Keratinocyte (primary cell): ENCODE data around the gene GABARAPL1. TPM values are rescaled to one million over a fixed set of nuclear protein-coding genes. Genes with fewer than 3 reads are reported as not detected.

Experiments
- DNase-seq: peaks from one replicate; pipeline ENCODE4 v3.0.0-alpha.2; 2011; ENCODE audit warnings: low read depth, missing footprints, low spot score
- FAIRE-seq: peaks from 2 replicates; lab custom pipeline; 2011; peaks lifted over from hg19 to GRCh38; lab: Jason Lieb, UNC
- H2AFZ ChIP-seq: 2 replicates; pipeline ENCODE4 v1.6.0; 2012; ENCODE audit warnings: low read length, control low read depth, inconsistent platforms; ENCODE audit not compliant: control insufficient read depth
- H3K27ac ChIP-seq: 2 replicates; pipeline ENCODE4 v1.5.1; 2011; ENCODE audit warnings: low read length; ENCODE audit not compliant: control insufficient read depth, insufficient read depth
- H3K27me3 ChIP-seq: 3 replicates; pipeline ENCODE4 v1.6.0; 2011; ENCODE audit warnings: low read length; ENCODE audit not compliant: control insufficient read depth, insufficient read depth; ENCODE audit errors: extremely low read depth
- H3K36me3 ChIP-seq, 2 experiments: 2 replicates in 1 of 2; 3 replicates in 1 of 2; pipeline ENCODE4 v1.5.1; 2011; ENCODE audit warnings: low read length in 2 of 2, mild to moderate bottlenecking in 1 of 2; ENCODE audit not compliant: control insufficient read depth in 2 of 2, insufficient read depth in 2 of 2; ENCODE audit errors: extremely low read depth in 1 of 2
- H3K4me1 ChIP-seq: 3 replicates; pipeline ENCODE4 v1.5.1; 2011; ENCODE audit warnings: low read length; ENCODE audit not compliant: control insufficient read depth, insufficient read depth; ENCODE audit errors: extremely low read depth
- H3K4me2 ChIP-seq: 3 replicates; pipeline ENCODE4 v1.6.0; 2011; ENCODE audit warnings: low read depth, low read length; ENCODE audit not compliant: control insufficient read depth, insufficient read depth; ENCODE audit errors: extremely low read depth
- H3K4me3 ChIP-seq, 3 experiments: fragments of 200-600 bp in 1 of 3; sonication (generic) in 1 of 3; 2 replicates in 2 of 3; 3 replicates in 1 of 3; pipeline ENCODE4 v1.5.1; 2011 to 2016; ENCODE audit warnings: low read length in 3 of 3, mild to moderate bottlenecking in 3 of 3, control low read depth in 2 of 3, inconsistent platforms in 1 of 3, low read depth in 1 of 3, mixed read lengths in 1 of 3, mixed run types in 1 of 3, moderate library complexity in 1 of 3; ENCODE audit not compliant: control insufficient read depth in 2 of 3, insufficient read depth in 2 of 3; ENCODE audit errors: extremely low read depth in 1 of 3
- H3K79me2 ChIP-seq: 2 replicates; pipeline ENCODE4 v1.6.0; 2012; ENCODE audit warnings: low read length; ENCODE audit not compliant: control insufficient read depth, insufficient read depth
- H3K9ac ChIP-seq: 3 replicates; pipeline ENCODE4 v1.6.0; 2011; ENCODE audit warnings: low read length; ENCODE audit not compliant: control insufficient read depth, insufficient read depth; ENCODE audit errors: extremely low read depth
- H3K9me1 ChIP-seq: 3 replicates; pipeline ENCODE4 v1.6.0; 2011; ENCODE audit warnings: low read length; ENCODE audit not compliant: control insufficient read depth, insufficient read depth; ENCODE audit errors: extremely low read depth
- H3K9me3 ChIP-seq: 2 replicates; pipeline ENCODE4 v1.5.1; 2012; ENCODE audit warnings: low read depth, low read length; ENCODE audit not compliant: control insufficient read depth
- H4K20me1 ChIP-seq: 3 replicates; pipeline ENCODE4 v1.6.0; 2011; ENCODE audit warnings: low read length; ENCODE audit not compliant: control insufficient read depth, insufficient read depth; ENCODE audit errors: extremely low read depth
- CTCF ChIP-seq, 3 experiments: IDR thresholded peaks in 1 of 3; conservative IDR thresholded peaks in 1 of 3; optimal IDR thresholded peaks in 1 of 3; 2 replicates in 2 of 3; 3 replicates in 1 of 3; pipeline versions ENCODE3 to v1.5.1; 2011; ENCODE audit warnings: low read length in 3 of 3, mild to moderate bottlenecking in 3 of 3, moderate library complexity in 2 of 3, control low read depth in 1 of 3, inconsistent platforms in 1 of 3; ENCODE audit not compliant: insufficient read depth in 2 of 3; ENCODE audit errors: extremely low read depth in 1 of 3
- EZH2 ChIP-seq: IDR thresholded peaks from one replicate; pipeline ENCODE4 v1.6.1; 2012; ENCODE audit warnings: inconsistent platforms, mild to moderate bottlenecking, low read length, moderate library complexity
- dilution Hi-C: fragments of 300-500 bp; cut with MboI; formaldehyde crosslinking; loops from one replicate; pipeline ENCODE4 v1.7.0; 2020; ENCODE audit warnings: low sequenced_read_pairs; ENCODE audit not compliant: extremely low pct_ligation_motif_present
- polyA plus RNA-seq, 5 experiments: library from polyadenylated mRNA; depleted of rRNA in 3 of 5; stranded (reverse) in 3 of 5; stranded (forward) in 1 of 5; unstranded in 1 of 5; fragments of >200 nt; gene quantifications; 1 replicate in 1 of 5; 2 replicates in 3 of 5; 3 replicates in 1 of 5; pipeline versions ENCODE4 v1.2.1 to v1.2.3, GENCODE V29; 2011 to 2012; ENCODE audit warnings: missing spikeins in 2 of 5, low read depth in 1 of 5, low replicate concordance in 1 of 5

The GABARAPL1 gene
- polyA plus RNA-seq, 1 donor (not counting 4 experiments of a cell fraction or from before 2014, with no cell fraction given) = 24.3 TPM

DNA sequence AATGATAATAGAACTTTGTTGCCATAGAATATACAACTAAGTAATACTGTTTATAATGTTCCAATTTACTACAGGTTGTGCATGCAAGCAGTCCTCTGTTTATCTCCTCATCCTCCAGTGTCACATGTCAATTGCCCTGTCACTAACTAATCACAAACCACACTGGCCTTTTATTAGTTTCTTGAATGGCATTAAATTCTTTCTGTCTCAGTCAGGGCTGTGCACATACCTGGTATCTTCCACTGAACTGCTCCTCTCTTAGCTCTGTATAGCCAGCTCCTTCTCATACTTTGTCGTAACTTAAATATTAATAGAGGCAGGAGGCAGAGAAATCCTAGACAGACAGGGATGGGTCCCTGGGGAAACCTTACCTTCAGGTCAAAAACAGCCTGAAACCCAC, 24.0 kb downstream of the GABARAPL1 start:
- no peak for FAIRE-seq
- Histone ChIP-seq H3K9me1 (no peaks in the 10 kb centered on the region), H3K9ac (no peak overlapping the region), H3K4me3 (no peak overlapping the region), H3K27ac (no peak overlapping the region), H3K9me3 (peaks cover 1% of the 10 kb centered on the region), H4K20me1 (no peaks in the 10 kb centered on the region), H2AFZ (no peak overlapping the region), H3K4me2 (no peak overlapping the region), H3K27me3 (no peaks in the 10 kb centered on the region), H3K79me2 (no peaks in the 10 kb centered on the region), H3K4me1 (no peaks in the 10 kb centered on the region), H3K36me3 (no peaks in the 10 kb centered on the region)
- dilution Hi-C loops = no loop called here
- no peak for DNase-seq
- TF ChIP-seq CTCF (optimal IDR thresholded peaks at IDR 0.05 in 1 of 3, IDR thresholded peaks at IDR 0.05 in 1 of 3, conservative IDR thresholded peaks at IDR 0.05 in 1 of 3; ENCODE audit: extremely low read depth in 1 of 3, insufficient read depth in 2 of 3, low read length in 3 of 3) (no peak), EZH2 (no peak)

DNA sequence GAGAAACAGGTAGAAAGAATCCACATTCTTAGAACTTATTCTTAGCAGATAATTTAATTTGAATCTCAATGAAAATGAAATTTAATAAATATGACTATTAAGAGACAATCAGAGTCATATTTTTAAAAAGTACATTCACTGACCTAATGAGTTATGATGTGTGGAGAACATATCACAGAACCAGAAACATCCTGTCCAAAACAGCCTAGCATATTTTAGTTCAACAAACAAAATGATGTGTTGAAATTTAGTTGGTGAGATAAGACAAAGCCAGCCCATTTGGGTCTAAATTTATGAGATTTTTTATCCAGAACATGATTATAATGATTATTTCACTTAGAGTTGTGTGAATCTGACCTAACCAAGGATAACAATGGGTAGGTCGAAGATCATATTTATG, 25.8 kb downstream of the GABARAPL1 start:
- Histone ChIP-seq H3K4me1 (no peaks in the 10 kb centered on the region), H3K79me2 (no peaks in the 10 kb centered on the region), H3K9ac (no peak overlapping the region), H3K9me1 (no peaks in the 10 kb centered on the region), H3K27ac (no peak overlapping the region), H3K36me3 (no peaks in the 10 kb centered on the region), H4K20me1 (no peaks in the 10 kb centered on the region), H3K27me3 (no peaks in the 10 kb centered on the region), H2AFZ (no peak overlapping the region), H3K4me3 (no peak overlapping the region), H3K4me2 (no peak overlapping the region), H3K9me3 (peaks cover 1% of the 10 kb centered on the region)
- no peak for TF ChIP-seq EZH2
- no peak for TF ChIP-seq CTCF (optimal IDR thresholded peaks at IDR 0.05 in 1 of 3, IDR thresholded peaks at IDR 0.05 in 1 of 3, conservative IDR thresholded peaks at IDR 0.05 in 1 of 3; ENCODE audit: extremely low read depth in 1 of 3, insufficient read depth in 2 of 3, low read length in 3 of 3)
- dilution Hi-C loops = no loop called here
- FAIRE-seq (no peak), DNase-seq (no peak)
